C4-2B (cell line): ENCODE results near the gene RNPEP.

Source experiments
- H3K27ac ChIP-seq: fragments of 450-650 bp; 2 replicates; pipeline ENCODE4 v1.5.1; 2017
- CTCF ChIP-seq: fragments of 450-650 bp; conservative IDR thresholded peaks from 2 replicates; pipeline ENCODE4 v1.5.1; 2017; ENCODE audit warnings: mild to moderate bottlenecking
- ZFX ChIP-seq: fragments of 450-650 bp; IDR thresholded peaks from 2 replicates; pipeline ENCODE4 v1.6.1; 2017

RNPEP gene

GRCh38 chr1:201966171-201966570 is 16.3 kb upstream of the RNPEP start:
- TF ChIP-seq CTCF = no peak
- TF ChIP-seq ZFX = no peak
- H3K27ac ChIP-seq = no peak overlapping the region

- TF ChIP-seq CTCF (no peak), ZFX (no peak)
- H3K27ac ChIP-seq = no peak overlapping the region
Measured at GRCh38 chr1:201968202-201968925, 14.1 kb upstream of the RNPEP start.

- TF ChIP-seq ZFX (no peak), CTCF (no peak)
- H3K27ac ChIP-seq = no peak overlapping the region
Measured at GRCh38 chr1:201970334-201971159, 11.9 kb upstream of the RNPEP start.

- TF ChIP-seq CTCF (no peak), ZFX (no peak)
- H3K27ac ChIP-seq = peak overlapping the region; percentile 90
Measured at GRCh38 chr1:201982082-201982622, 296 bp upstream of the RNPEP start.

GRCh38 chr1:201983380-201983805 is 945 bp downstream of the RNPEP start:
- TF ChIP-seq ZFX = no peak
- no peak for TF ChIP-seq CTCF
- peak overlapping the region; percentile 90 for H3K27ac ChIP-seq

- TF ChIP-seq CTCF = no peak
- TF ChIP-seq ZFX = no peak
- no peak overlapping the region for H3K27ac ChIP-seq
Measured at GRCh38 chr1:201984446-201984845, 2.0 kb downstream of the RNPEP start.

GRCh38 chr1:201985355-201985754 is 2.9 kb downstream of the RNPEP start:
- H3K27ac ChIP-seq = no peak overlapping the region
- no peak for TF ChIP-seq ZFX
- TF ChIP-seq CTCF = no peak
